WI38 (cell line): Measurements from ENCODE around the gene LRP1B.

ENCODE experiments used
- H3K4me3 ChIP-seq: 2 replicates; pipeline ENCODE4 v1.5.1; 2011; ENCODE audit warnings: low read depth, mild to moderate bottlenecking, control low read depth, low read length
- TF ChIP-seq, protein P1 (sequence below): IDR thresholded peaks from 2 replicates; pipeline ENCODE4 v1.5.1; 2012; ENCODE audit warnings: low read depth, mild to moderate bottlenecking, control low read depth, low read length

Gene LRP1B

DNA sequence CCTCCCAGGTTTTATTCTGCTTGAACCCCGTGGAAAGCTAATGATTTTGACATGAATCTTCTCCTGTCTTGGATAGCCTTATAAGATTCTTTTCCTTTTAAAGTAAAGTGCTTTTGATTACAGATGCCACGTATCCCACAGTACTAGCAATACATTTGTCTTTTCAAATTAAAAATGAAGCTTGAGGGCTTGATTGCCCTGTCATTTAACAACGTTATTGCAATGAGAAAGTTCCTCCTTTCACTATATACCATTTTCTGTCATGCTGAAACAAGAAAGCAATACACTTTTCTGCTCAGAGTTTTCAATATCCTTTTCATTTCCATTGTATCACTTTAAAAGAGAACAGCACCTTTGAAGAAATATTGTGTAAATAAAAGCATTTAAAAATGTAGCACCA is 814.7 kb downstream of the LRP1B start:
- TF ChIP-seq, protein P1, sequence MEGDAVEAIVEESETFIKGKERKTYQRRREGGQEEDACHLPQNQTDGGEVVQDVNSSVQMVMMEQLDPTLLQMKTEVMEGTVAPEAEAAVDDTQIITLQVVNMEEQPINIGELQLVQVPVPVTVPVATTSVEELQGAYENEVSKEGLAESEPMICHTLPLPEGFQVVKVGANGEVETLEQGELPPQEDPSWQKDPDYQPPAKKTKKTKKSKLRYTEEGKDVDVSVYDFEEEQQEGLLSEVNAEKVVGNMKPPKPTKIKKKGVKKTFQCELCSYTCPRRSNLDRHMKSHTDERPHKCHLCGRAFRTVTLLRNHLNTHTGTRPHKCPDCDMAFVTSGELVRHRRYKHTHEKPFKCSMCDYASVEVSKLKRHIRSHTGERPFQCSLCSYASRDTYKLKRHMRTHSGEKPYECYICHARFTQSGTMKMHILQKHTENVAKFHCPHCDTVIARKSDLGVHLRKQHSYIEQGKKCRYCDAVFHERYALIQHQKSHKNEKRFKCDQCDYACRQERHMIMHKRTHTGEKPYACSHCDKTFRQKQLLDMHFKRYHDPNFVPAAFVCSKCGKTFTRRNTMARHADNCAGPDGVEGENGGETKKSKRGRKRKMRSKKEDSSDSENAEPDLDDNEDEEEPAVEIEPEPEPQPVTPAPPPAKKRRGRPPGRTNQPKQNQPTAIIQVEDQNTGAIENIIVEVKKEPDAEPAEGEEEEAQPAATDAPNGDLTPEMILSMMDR, result no peak
- H3K4me3 ChIP-seq, result no peak overlapping the region

DNA sequence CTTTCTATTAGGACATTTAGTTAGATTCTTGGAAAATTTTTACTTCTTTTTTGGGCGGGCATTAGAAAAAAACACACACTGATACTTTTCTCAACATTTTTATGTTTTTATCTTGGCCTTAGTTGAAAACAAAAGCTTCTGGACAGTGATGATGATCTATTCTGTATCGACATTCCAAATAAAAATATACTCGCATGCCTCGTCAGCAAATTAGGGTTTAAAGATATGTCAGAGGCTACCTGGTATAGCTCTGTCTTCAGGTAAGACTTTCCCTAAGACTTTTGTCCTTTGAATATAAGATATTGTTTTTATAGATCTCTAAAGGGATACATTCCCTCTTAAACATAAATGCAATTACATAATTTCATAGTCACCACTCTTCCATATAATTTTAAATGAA is 816.8 kb downstream of the LRP1B start:
- TF ChIP-seq, protein P1, result no peak
- no peak overlapping the region for H3K4me3 ChIP-seq

DNA sequence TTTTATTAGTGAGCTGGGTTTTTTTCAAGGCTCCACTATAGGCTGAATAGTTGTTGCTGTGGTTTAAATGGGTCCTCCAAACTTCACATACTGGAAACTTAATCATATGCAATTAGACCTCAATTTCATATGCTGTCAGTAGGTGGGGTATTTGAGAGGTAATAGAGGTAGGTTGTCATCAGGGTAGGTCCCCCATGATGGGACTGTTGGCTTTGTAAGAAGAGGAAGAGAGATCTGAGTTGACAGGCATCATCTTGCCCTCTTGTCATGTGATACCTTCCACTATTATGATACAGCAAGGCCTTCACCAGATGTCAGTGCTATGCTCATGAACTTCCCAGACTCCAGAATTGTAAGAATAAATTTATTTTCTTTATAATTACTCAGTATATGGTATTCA is 819.4 kb downstream of the LRP1B start:
- no peak overlapping the region for H3K4me3 ChIP-seq
- TF ChIP-seq, protein P1, result no peak

DNA sequence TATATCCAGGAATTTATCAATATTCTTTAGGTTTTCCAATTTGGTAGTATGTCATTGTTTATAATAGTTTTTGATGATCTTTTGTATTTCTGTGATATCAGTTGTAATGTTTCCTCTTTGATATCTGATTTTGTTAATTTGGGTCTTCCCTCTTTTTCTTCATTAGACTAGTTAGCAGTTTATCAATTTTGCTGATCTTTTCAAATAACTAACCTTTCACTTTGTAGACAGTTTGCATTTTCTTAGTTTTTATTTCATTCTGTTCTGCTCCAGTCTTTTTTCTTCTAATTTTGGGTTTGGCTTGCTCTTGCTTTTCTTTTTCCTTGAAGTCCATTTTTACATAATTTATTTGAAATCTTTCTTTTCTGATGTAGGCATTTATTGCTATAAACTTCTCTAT is 824.4 kb downstream of the LRP1B start:
- TF ChIP-seq, protein P1, result no peak
- no peak overlapping the region for H3K4me3 ChIP-seq

DNA sequence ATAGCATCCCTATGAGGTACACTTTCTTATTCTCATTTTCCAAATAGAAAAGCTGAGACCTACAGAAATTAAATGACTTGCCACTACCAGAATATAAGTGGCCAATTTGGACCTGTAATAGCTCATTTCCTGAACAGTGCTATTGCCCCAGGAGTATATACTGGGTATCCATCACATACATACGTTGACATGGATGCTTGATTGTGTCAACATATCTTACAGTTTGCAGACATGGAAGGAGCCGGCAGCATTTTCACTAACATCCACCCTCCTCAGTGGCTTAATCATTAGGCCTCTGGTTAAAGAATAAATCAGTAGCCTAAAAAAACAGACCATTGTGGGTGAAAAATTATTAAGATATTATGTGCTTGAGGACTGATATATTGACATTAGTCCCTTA is 829.3 kb downstream of the LRP1B start:
- TF ChIP-seq, protein P1, result no peak

DNA sequence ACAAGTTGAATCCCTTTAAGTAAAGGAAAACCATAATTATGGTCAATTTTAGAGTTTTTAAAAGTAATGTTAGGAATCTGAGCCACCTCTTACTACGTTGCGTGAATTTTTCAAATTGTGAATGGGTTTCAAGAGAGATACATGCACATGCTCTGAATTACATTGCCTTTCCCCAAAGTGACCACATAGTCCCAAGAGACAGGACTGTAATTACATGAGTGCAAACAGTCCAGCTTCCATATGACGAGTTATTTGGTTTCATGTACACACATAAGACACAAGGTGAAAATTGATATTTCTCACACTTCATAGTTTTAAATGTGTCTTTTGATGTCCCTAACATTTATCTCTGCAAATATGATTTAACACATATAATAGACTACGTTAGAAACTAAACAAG is 850.8 kb downstream of the LRP1B start:
- H3K4me3 ChIP-seq, result no peak overlapping the region
- TF ChIP-seq, protein P1, result no peak

More for the DNA sequence above, 829.3 kb downstream of the LRP1B start:
- H3K4me3 ChIP-seq, result no peak overlapping the region

DNA sequence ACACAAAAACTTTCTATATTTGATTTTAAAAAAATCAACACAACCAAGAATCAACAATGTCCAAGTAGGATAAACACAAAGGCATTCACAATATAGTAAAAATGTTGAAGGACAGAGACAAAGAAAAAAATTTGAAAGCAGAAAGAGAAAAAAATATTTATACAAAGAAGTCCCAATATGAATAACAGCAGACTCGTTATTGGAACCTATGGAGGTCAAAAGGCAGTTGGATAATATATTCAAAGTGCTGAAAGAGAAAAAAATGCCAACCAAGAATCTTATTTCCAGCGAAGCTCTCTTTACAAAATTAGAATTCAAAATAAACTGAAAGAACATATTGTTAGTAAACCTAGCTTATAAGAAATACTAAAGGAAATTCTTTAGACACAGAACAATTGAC is 859.5 kb downstream of the LRP1B start:
- TF ChIP-seq, protein P1, result no peak
- H3K4me3 ChIP-seq, result no peak overlapping the region
